HTERT RPE-1 (cell line): ENCODE data around the gene ZMYM4.
"Not testable (repeated sequence)": the region's sequence is repeated elsewhere in the genome, so short reads cannot be mapped to it uniquely, and the experiment has no call there.

Experiments used
- in situ Hi-C: fragments of 300-500 bp; cut with MboI; formaldehyde crosslinking; loops from 4 replicates; pipeline ENCODE4 v1.14.3; 2020; ENCODE audit warnings: low sequenced_read_pairs

ZMYM4 gene

GRCh38 chr1:35268282-35269200 is at the start of gene ZMYM4:
Gene ZMYM4, plus strand, starts transcription at chr1:35268709. Its CDS starts 338 bp downstream, at chr1:35269047.
- in situ Hi-C loops = no loop called here

- in situ Hi-C loops = no loop called here
Observed at GRCh38 chr1:35220976-35221375, 47.5 kb upstream of the ZMYM4 start.

GRCh38 chr1:35222322-35223083 is 46.0 kb upstream of the ZMYM4 start:
- in situ Hi-C loops = no loop called here

- in situ Hi-C loops = no loop called here
Observed at GRCh38 chr1:35223084-35223630, 45.4 kb upstream of the ZMYM4 start.

- in situ Hi-C loops = no loop called here
Observed at GRCh38 chr1:35226546-35226945, 42.0 kb upstream of the ZMYM4 start.

GRCh38 chr1:35229587-35230360 is 38.7 kb upstream of the ZMYM4 start:
- in situ Hi-C loops = no loop called here

GRCh38 chr1:35231287-35231686 is 37.2 kb upstream of the ZMYM4 start:
- in situ Hi-C loops = no loop called here

- in situ Hi-C loops = not testable (repeated sequence)
Observed at GRCh38 chr1:35236772-35237171, 31.7 kb upstream of the ZMYM4 start.

- in situ Hi-C loops = no loop called here
Observed at GRCh38 chr1:35243691-35244090, 24.8 kb upstream of the ZMYM4 start.

GRCh38 chr1:35247256-35247655 is 21.3 kb upstream of the ZMYM4 start:
- in situ Hi-C loops = no loop called here

GRCh38 chr1:35253941-35254340 is 14.6 kb upstream of the ZMYM4 start:
- in situ Hi-C loops = no loop called here

GRCh38 chr1:35255276-35255675 is 13.2 kb upstream of the ZMYM4 start:
- in situ Hi-C loops = no loop called here

GRCh38 chr1:35259561-35259960 is 8.9 kb upstream of the ZMYM4 start:
- in situ Hi-C loops = no loop called here

- in situ Hi-C loops = no loop called here
Observed at GRCh38 chr1:35261412-35262120, 6.9 kb upstream of the ZMYM4 start.

- in situ Hi-C loops = no loop called here
Observed at GRCh38 chr1:35264035-35264434, 4.5 kb upstream of the ZMYM4 start.

- in situ Hi-C loops = no loop called here
Observed at GRCh38 chr1:35264871-35265270, 3.6 kb upstream of the ZMYM4 start.

GRCh38 chr1:35266306-35266705 is 2.2 kb upstream of the ZMYM4 start:
- in situ Hi-C loops = no loop called here

GRCh38 chr1:35269201-35269988 is 886 bp downstream of the ZMYM4 start:
- in situ Hi-C loops = no loop called here

GRCh38 chr1:35269989-35270289 is 1.4 kb downstream of the ZMYM4 start:
- in situ Hi-C loops = no loop called here

GRCh38 chr1:35270836-35271235 is 2.3 kb downstream of the ZMYM4 start:
- in situ Hi-C loops = no loop called here
